Endothelial cell of umbilical vein (primary cell): ENCODE results near the gene LZTS3. TPM values are rescaled to one million over a fixed set of nuclear protein-coding genes. Genes with fewer than 3 reads are reported as not detected.
A peak's percentile ranks its signal among the peaks of the same experiment; 100 is the strongest.

ENCODE experiments used
- BruUV-seq: library from RNA; stranded (reverse); fragments of 400-500 nt; replicated peaks from 2 replicates; lab custom pipeline; 2021; lab: Mats Ljungman, UMichigan
- CTCF ChIA-PET: fragments of 300-600, 350-600 bp; sonication (Branson Sonifier 250); formaldehyde crosslinking; loops from one replicate; lab custom pipeline; 2021; ENCODE audit warnings: antibody characterized with exemption, inconsistent platforms; lab: Charles Lee
- POLR2A ChIA-PET: fragments of 300-600, 350-600 bp; sonication (Branson Sonifier 250); formaldehyde crosslinking; loops from one replicate; lab custom pipeline; 2021; ENCODE audit warnings: antibody characterized with exemption, inconsistent platforms; lab: Charles Lee
- DNase-seq: peaks from one replicate; pipeline ENCODE4 v3.0.0-alpha.2; 2011; ENCODE audit warnings: low read depth, low spot score
- FAIRE-seq: peaks from 2 replicates; lab custom pipeline; 2011; peaks lifted over from hg19 to GRCh38; lab: Jason Lieb, UNC
- H2AFZ ChIP-seq: 2 replicates; pipeline ENCODE4 v1.6.0; 2012; ENCODE audit warnings: low read depth, low read length, control low read depth, inconsistent platforms
- H3K27ac ChIP-seq: 2 replicates; pipeline ENCODE4 v1.5.1; 2011; ENCODE audit warnings: low read depth, mild to moderate bottlenecking, control low read depth, low read length, moderate library complexity; ENCODE audit not compliant: insufficient read depth
- H3K27me3 ChIP-seq, 2 experiments: 2 replicates each; pipeline versions ENCODE4 v1.6.0 to v1.6.1; 2011; ENCODE audit warnings: low read length in 2 of 2, mixed read lengths in 1 of 2; ENCODE audit not compliant: control insufficient read depth in 2 of 2, insufficient read depth in 2 of 2
- H3K36me3 ChIP-seq, 2 experiments: 2 replicates in 1 of 2; 3 replicates in 1 of 2; pipeline ENCODE4 v1.5.1; 2011; ENCODE audit warnings: low read length in 2 of 2, mild to moderate bottlenecking in 1 of 2, moderate library complexity in 1 of 2; ENCODE audit not compliant: control insufficient read depth in 2 of 2, insufficient read depth in 2 of 2; ENCODE audit errors: extremely low read depth in 1 of 2
- H3K4me1 ChIP-seq: 3 replicates; pipeline ENCODE4 v1.5.1; 2011; ENCODE audit warnings: mild to moderate bottlenecking, low read length; ENCODE audit not compliant: control insufficient read depth, insufficient read depth; ENCODE audit errors: extremely low read depth
- H3K4me2 ChIP-seq: 2 replicates; pipeline ENCODE4 v1.6.1; 2011; ENCODE audit warnings: low read length, control low read depth, mixed read lengths; ENCODE audit not compliant: insufficient read depth
- H3K4me3 ChIP-seq, 3 experiments: fragments of 200-600 bp in 1 of 3; sonication (generic), shearing (Covaris generic) in 1 of 3; replicated peaks in 1 of 3; 2 replicates each; pipeline ENCODE4 v1.5.1; 2011 to 2016; ENCODE audit warnings: control low read depth in 3 of 3, low read length in 3 of 3, mild to moderate bottlenecking in 2 of 3, inconsistent platforms in 1 of 3, low read depth in 1 of 3, moderate library complexity in 1 of 3; ENCODE audit not compliant: insufficient read depth in 1 of 3
- H3K79me2 ChIP-seq: 2 replicates; pipeline ENCODE4 v1.6.0; 2012; ENCODE audit warnings: low read length, inconsistent platforms; ENCODE audit not compliant: control insufficient read depth, insufficient read depth
- H3K9ac ChIP-seq: replicated peaks from 2 replicates; pipeline ENCODE3; 2011; ENCODE audit warnings: low read length, control low read depth; ENCODE audit not compliant: insufficient read depth; ENCODE audit errors: extremely low read depth
- H3K9me1 ChIP-seq: replicated peaks from 3 replicates; pipeline ENCODE4 v1.6.0; 2011; ENCODE audit warnings: mild to moderate bottlenecking, low read length; ENCODE audit not compliant: control insufficient read depth, insufficient read depth; ENCODE audit errors: extremely low read depth
- H3K9me3 ChIP-seq: replicated peaks from 2 replicates; pipeline ENCODE4 v1.5.1; 2012; ENCODE audit warnings: low read length, inconsistent platforms; ENCODE audit not compliant: control insufficient read depth, insufficient read depth
- H4K20me1 ChIP-seq: replicated peaks from 2 replicates; pipeline ENCODE3; 2011; ENCODE audit warnings: mild to moderate bottlenecking, low read length; ENCODE audit not compliant: control insufficient read depth, insufficient read depth; ENCODE audit errors: extremely low read depth
- CTCF ChIP-seq, 2 donors: IDR thresholded peaks; 1 replicate in 1 of 2; 2 replicates in 1 of 2; pipeline ENCODE4 v1.5.1; 2011; ENCODE audit warnings: low read length in 2 of 2, mild to moderate bottlenecking in 2 of 2, moderate library complexity in 2 of 2, control low read depth in 1 of 2, inconsistent platforms in 1 of 2, low read depth in 1 of 2; ENCODE audit not compliant: insufficient read depth in 1 of 2; ENCODE audit errors: extremely low read depth in 1 of 2
- EZH2 ChIP-seq: IDR thresholded peaks from 2 replicates; pipeline ENCODE4 v1.6.1; 2012; ENCODE audit warnings: borderline replicate concordance, low read depth, mild to moderate bottlenecking, moderate library complexity, low read length, inconsistent platforms; ENCODE audit not compliant: severe bottlenecking
- FOS ChIP-seq: IDR thresholded peaks from 2 replicates; pipeline ENCODE4 v1.6.1; 2011; ENCODE audit warnings: mild to moderate bottlenecking, low read length, moderate library complexity, borderline replicate concordance; ENCODE audit not compliant: insufficient read depth
- GATA2 ChIP-seq: IDR thresholded peaks from 2 replicates; pipeline ENCODE4 v1.7.0; 2011; ENCODE audit warnings: low read depth, mild to moderate bottlenecking, moderate library complexity, mixed read lengths, low read length; ENCODE audit not compliant: insufficient read length, insufficient read depth
- JUN ChIP-seq: IDR thresholded peaks from 2 replicates; pipeline ENCODE4 v1.6.1; 2011; ENCODE audit warnings: borderline replicate concordance, low read depth; ENCODE audit not compliant: insufficient read length, insufficient read depth
- MAX ChIP-seq: IDR thresholded peaks from 2 replicates; pipeline ENCODE4 v1.6.1; 2011; ENCODE audit not compliant: insufficient read depth, insufficient read length
- MYC ChIP-seq: IDR thresholded peaks from one replicate; pipeline ENCODE4 v1.6.1; 2011; ENCODE audit warnings: mild to moderate bottlenecking, low read depth, low read length
- POLR2A ChIP-seq: IDR thresholded peaks from 2 replicates; pipeline ENCODE4 v1.6.1; 2012; ENCODE audit warnings: low read depth, mild to moderate bottlenecking, control low read depth, low read length
- POLR2AphosphoS5 ChIP-seq: IDR thresholded peaks from 2 replicates; pipeline ENCODE4 v1.6.1; 2012; ENCODE audit warnings: low read depth, mild to moderate bottlenecking, control low read depth, low read length, moderate library complexity; ENCODE audit not compliant: insufficient read depth
- dilution Hi-C: fragments of 300-500 bp; cut with MboI; formaldehyde crosslinking; loops from one replicate; pipeline ENCODE4 v1.15.0; 2019; ENCODE audit warnings: low sequenced_read_pairs; ENCODE audit not compliant: extremely low pct_ligation_motif_present
- intact Hi-C: fragments of 100-400 bp; cut with micrococcal nuclease; formaldehyde crosslinking; loops from one replicate; pipeline ENCODE4 v1.10.0; 2022
- polyA plus RNA-seq, 4 experiments: library from polyadenylated mRNA; depleted of rRNA in 3 of 4; stranded (reverse) in 3 of 4; unstranded in 1 of 4; fragments of >200 nt; gene quantifications; 2 replicates each; pipeline versions ENCODE4 v1.2.1 to v1.2.3, GENCODE V29; 2011 to 2012; ENCODE audit warnings: missing spikeins in 1 of 4
- total RNA-seq: library from RNA; stranded (reverse); gene quantifications from 2 replicates; pipeline ENCODE4 v1.2.3, GENCODE V29; 2021

The LZTS3 gene
- total and polyA plus RNA-seq, 2 donors (not counting 3 experiments of a cell fraction or from before 2014, with no cell fraction given), result 4.5 to 5.7 TPM

- Histone ChIP-seq H3K9me3 (no peaks in the 10 kb centered on the region), H2AFZ (peak overlapping the region; percentile 1), H3K4me3 (peak overlapping the region in 2 of 3 experiments; percentile 69 to 71), H3K27me3 (no peaks in the 10 kb centered on the region), H3K4me2 (peak overlapping the region; percentile 81), H3K4me1 (peaks cover 8% of the 10 kb centered on the region), H4K20me1 (no peaks in the 10 kb centered on the region), H3K79me2 (peaks cover 18% of the 10 kb centered on the region), H3K9me1 (no peaks in the 10 kb centered on the region), H3K9ac (peak overlapping the region; percentile 81), H3K27ac (no peak overlapping the region), H3K36me3 (peaks cover 10 to 14% of the 10 kb centered on the region in 2 experiments)
- no peak for FAIRE-seq
- no peak for DNase-seq
- ChIA-PET CTCF (interaction anchor here (1.1 to 2.1 kb wide), 5 partner anchors 43 to 150 kb away, joined by 3 to 6 read pairs (median 4); partner anchors contain the start of genes FASTKD5 and UBOX5), POLR2A (no interaction called here)
- dilution Hi-C loops (no loop called here), intact Hi-C loops (no loop called here)
- no TSS peak for BruUV-seq
- no peak for TF ChIP-seq MAX
Measured at GRCh38 chr20:3202965-3203314, 29.6 kb upstream of the LZTS3 start.

GRCh38 chr20:3199976-3200755, 26.8 kb upstream of the LZTS3 start:
- POLR2A ChIA-PET, result no interaction called here
- no peak for FAIRE-seq

More at GRCh38 chr20:3199976-3200755, 26.8 kb upstream of the LZTS3 start:
- Histone ChIP-seq H3K9me3 (no peaks in the 10 kb centered on the region), H3K27me3 (no peaks in the 10 kb centered on the region), H3K36me3 (peaks cover 11 to 22% of the 10 kb centered on the region in 2 experiments), H3K27ac (no peak overlapping the region), H3K4me2 (no peak overlapping the region), H3K4me3 (no peak overlapping the region), H3K9me1 (no peaks in the 10 kb centered on the region), H3K9ac (no peak overlapping the region), H3K4me1 (peaks cover 8% of the 10 kb centered on the region), H4K20me1 (no peaks in the 10 kb centered on the region), H3K79me2 (peaks cover 18% of the 10 kb centered on the region), H2AFZ (no peak overlapping the region)
- TF ChIP-seq CTCF (IDR thresholded peaks at IDR 0.05; ENCODE audit: extremely low read depth in 1 of 2, insufficient read depth in 1 of 2, low read depth in 1 of 2, low read length in 2 of 2), result no peak
- no peak for TF ChIP-seq POLR2A
- no peak for TF ChIP-seq MYC
- no peak for TF ChIP-seq FOS
- TF ChIP-seq MAX, result no peak
- TF ChIP-seq JUN, result no peak
- no peak for TF ChIP-seq POLR2AphosphoS5
- no peak for TF ChIP-seq EZH2
- TF ChIP-seq GATA2, result no peak
- CTCF ChIA-PET, result no interaction called here
- dilution Hi-C loops (no loop called here), intact Hi-C loops (no loop called here)
- BruUV-seq, result no TSS peak
- no peak for DNase-seq
